K562 (cell line): ENCODE data around the gene DYRK1A. TPM values are rescaled to one million over a fixed set of nuclear protein-coding genes. Genes with fewer than 3 reads are reported as not detected.
A peak's percentile ranks its signal among the peaks of the same experiment; 100 is the strongest.

Experiments
- CCNT2 ChIP-seq: IDR thresholded peaks from 2 replicates; pipeline ENCODE4 v1.6.1; 2011; ENCODE audit warnings: borderline replicate concordance, low read depth, mild to moderate bottlenecking, moderate library complexity, mixed read lengths, low read length; ENCODE audit not compliant: insufficient read length; ENCODE audit errors: extremely low read depth
- HNRNPK ChIP-seq: fragments of 200-400 bp; formaldehyde crosslinking; IDR thresholded peaks from one replicate; pipeline ENCODE4 v1.6.1; 2018; ENCODE audit warnings: mild to moderate bottlenecking, low read depth, low read length; ENCODE audit not compliant: poor library complexity, severe bottlenecking
- HOXB6 ChIP-seq: fragments of 250-450 bp; sonication (Bioruptor Pico); IDR thresholded peaks from 2 replicates; pipeline ENCODE4 v1.5.1; 2022; ENCODE audit warnings: mild to moderate bottlenecking, borderline replicate concordance
- KLF6 ChIP-seq: fragments of 250-450 bp; sonication (Bioruptor Pico); IDR thresholded peaks from 2 replicates; pipeline ENCODE4 v1.4.0; 2020; ENCODE audit warnings: mild to moderate bottlenecking, moderate library complexity, borderline replicate concordance
- MIER1 ChIP-seq: fragments of 450-650 bp; IDR thresholded peaks from 2 replicates; pipeline ENCODE4 v1.6.1; 2016; ENCODE audit warnings: antibody characterized with exemption, mild to moderate bottlenecking, low read depth
- MTA2 ChIP-seq: fragments of 450-650 bp; IDR thresholded peaks from 2 replicates; pipeline ENCODE4 v1.6.1; 2016; ENCODE audit warnings: low read depth
- NFIC ChIP-seq: fragments of 450-650 bp; IDR thresholded peaks from 2 replicates; pipeline ENCODE4 v1.6.1; 2017; ENCODE audit warnings: mild to moderate bottlenecking, inconsistent platforms
- PYGO2 ChIP-seq: fragments of 450-650 bp; IDR thresholded peaks from 2 replicates; pipeline ENCODE4 v1.6.1; 2016; ENCODE audit warnings: mild to moderate bottlenecking, missing genetic modification characterization, moderate library complexity, missing compliant biosample characterization
- RREB1 ChIP-seq: fragments of 250-450 bp; sonication (Bioruptor Pico); IDR thresholded peaks from 2 replicates; pipeline ENCODE4 v1.4.0; 2020
- SUPT5H ChIP-seq: fragments of 450-650 bp; IDR thresholded peaks from 2 replicates; pipeline ENCODE4 v1.6.1; 2016
- TRIM24 ChIP-seq, 2 experiments: fragments of 450-650 bp; IDR thresholded peaks; 2 replicates each; pipeline ENCODE4 v1.6.1; 2016
- ZNF165 ChIP-seq: fragments of 250-450 bp; sonication (Bioruptor Pico); IDR thresholded peaks from 2 replicates; pipeline ENCODE4 v1.4.0; 2020; ENCODE audit warnings: borderline replicate concordance
- ZNF449 ChIP-seq: fragments of 250-450 bp; sonication (Bioruptor Pico); IDR thresholded peaks from 2 replicates; pipeline ENCODE4 v1.8.0; 2022; ENCODE audit warnings: moderate library complexity, mild to moderate bottlenecking, inconsistent platforms
- ZNF583 ChIP-seq: fragments of 250-450 bp; sonication (Bioruptor Pico); IDR thresholded peaks from 2 replicates; pipeline ENCODE4 v1.4.0; 2020
- ZNF766 ChIP-seq: fragments of 200-800 bp; sonication (Bioruptor generic); conservative IDR thresholded peaks from 2 replicates; pipeline ENCODE4 v1.6.1; 2016; ENCODE audit warnings: missing genetic modification characterization, missing compliant biosample characterization
- ZNF785 ChIP-seq: fragments of 250-450 bp; sonication (Bioruptor Pico); IDR thresholded peaks from 2 replicates; pipeline ENCODE4 v1.4.0; 2020; ENCODE audit warnings: mild to moderate bottlenecking
- polyA plus RNA-seq, 8 experiments: library from polyadenylated mRNA; depleted of rRNA in 4 of 8; stranded (reverse) in 5 of 8; unstranded in 3 of 8; fragments of >200 nt; fragmentation: Nextera tagmentation in 2 of 8; fragmentation: Illumina TruSeq in 1 of 8; extraction: Ambion mirVana in 2 of 8; extraction: Trizol in 1 of 8; gene quantifications; 2 replicates each; pipeline versions ENCODE4 v1.2.1 to v1.2.3, GENCODE V29; 2011 to 2014; ENCODE audit warnings: inconsistent platforms in 1 of 8, missing spikeins in 1 of 8
- total RNA-seq, 7 experiments: library from RNA; depleted of rRNA in 6 of 7; stranded (reverse); fragments of >200 nt in 6 of 7; fragmentation: Illumina TruSeq in 2 of 7; extraction: Trizol in 2 of 7; gene quantifications; 2 replicates each; pipeline versions ENCODE4 v1.2.1 to v1.2.3, GENCODE V29; 2011 to 2021; ENCODE audit warnings: low replicate concordance in 1 of 7
- TF ChIP-seq, protein P1 (sequence below): fragments of 250-450 bp; sonication (Bioruptor Pico); IDR thresholded peaks from 2 replicates; pipeline ENCODE4 v1.8.0; 2021; ENCODE audit warnings: moderate library complexity, mild to moderate bottlenecking, inconsistent platforms

Gene DYRK1A
- total and polyA plus RNA-seq, 9 of the 15 experiments (the other 6 are each of a cell fraction or from before 2014, with no cell fraction given), result 3.7 to 64.8 (median 42.3) TPM

DNA sequence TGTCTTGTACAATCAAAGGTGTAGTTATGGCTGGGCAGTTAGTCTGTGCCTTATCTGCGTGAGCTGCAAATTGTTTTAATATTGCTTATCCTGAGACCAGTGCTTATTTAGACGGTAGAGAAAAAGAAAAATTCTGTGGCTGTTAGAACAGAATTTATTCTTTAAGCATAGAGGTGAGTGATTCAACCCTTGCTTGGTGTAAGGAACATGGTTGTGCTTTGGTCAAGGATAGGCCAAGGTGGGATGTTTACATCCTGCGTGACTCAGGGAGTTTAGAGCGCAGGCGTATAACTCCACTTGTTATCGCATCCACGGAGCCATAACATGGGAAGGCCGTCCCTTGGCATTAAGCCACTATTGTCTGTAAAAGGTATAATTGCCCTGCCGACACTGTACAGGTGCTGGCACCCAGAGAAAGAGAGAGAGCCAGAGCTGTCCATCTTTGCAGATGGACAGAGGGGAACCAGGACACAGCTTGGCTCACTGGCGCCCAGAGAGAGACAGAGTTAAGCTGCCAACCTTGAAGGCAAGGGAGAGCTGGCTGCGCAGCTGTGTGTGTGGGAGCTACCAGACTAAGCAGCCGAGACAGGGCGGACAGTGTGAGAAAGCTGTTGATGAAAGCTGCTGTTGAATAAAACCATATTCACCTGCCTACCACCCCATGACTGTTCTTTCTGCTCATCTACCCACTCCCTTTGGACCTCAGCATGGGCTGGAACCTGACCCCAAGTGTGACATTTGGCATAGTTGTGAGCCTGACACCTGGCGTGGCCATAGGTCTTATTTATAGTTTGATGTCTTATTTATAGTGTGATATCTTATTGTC lies 200.4 kb downstream of the DYRK1A start (continued):
- TF ChIP-seq HOXB6 (CRISPR knock-in tag), result 0 out of 2 replicates have a peak, but pooled peaks have one; percentile 43
- TF ChIP-seq, protein P1, sequence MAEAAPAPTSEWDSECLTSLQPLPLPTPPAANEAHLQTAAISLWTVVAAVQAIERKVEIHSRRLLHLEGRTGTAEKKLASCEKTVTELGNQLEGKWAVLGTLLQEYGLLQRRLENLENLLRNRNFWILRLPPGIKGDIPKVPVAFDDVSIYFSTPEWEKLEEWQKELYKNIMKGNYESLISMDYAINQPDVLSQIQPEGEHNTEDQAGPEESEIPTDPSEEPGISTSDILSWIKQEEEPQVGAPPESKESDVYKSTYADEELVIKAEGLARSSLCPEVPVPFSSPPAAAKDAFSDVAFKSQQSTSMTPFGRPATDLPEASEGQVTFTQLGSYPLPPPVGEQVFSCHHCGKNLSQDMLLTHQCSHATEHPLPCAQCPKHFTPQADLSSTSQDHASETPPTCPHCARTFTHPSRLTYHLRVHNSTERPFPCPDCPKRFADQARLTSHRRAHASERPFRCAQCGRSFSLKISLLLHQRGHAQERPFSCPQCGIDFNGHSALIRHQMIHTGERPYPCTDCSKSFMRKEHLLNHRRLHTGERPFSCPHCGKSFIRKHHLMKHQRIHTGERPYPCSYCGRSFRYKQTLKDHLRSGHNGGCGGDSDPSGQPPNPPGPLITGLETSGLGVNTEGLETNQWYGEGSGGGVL (CRISPR knock-in tag), result peak; percentile 76
- TF ChIP-seq ZNF766 (CRISPR knock-in tag), result peak; percentile 98
- peak; percentile 98 for TF ChIP-seq PYGO2
- TF ChIP-seq NFIC, result peak; percentile 84
- peak; percentile 92; the same call in 1 of the 2 replicates for TF ChIP-seq ZNF165 (CRISPR knock-in tag)
- TF ChIP-seq TRIM24 (IDR thresholded peaks at IDR 0.05), result 0 out of 4 replicates have a peak, but pooled peaks of 1 of the 2 experiments have one; percentile 12
- TF ChIP-seq RREB1 (CRISPR knock-in tag), result peak; percentile 96
- peak; percentile 67; the same call in 1 of the 2 replicates for TF ChIP-seq ZNF785 (CRISPR knock-in tag)
- peak; percentile 93 for TF ChIP-seq ZNF449 (CRISPR knock-in tag)
- TF ChIP-seq ZNF583 (CRISPR knock-in tag), result peak; percentile 98
- TF ChIP-seq SUPT5H, result no peak
- no peak for TF ChIP-seq MIER1
- no peak for TF ChIP-seq MTA2
- TF ChIP-seq KLF6 (CRISPR knock-in tag), result peak; percentile 98
- no peak for TF ChIP-seq HNRNPK
- TF ChIP-seq CCNT2, result no peak
